ELF-1 (cell line): ENCODE data around the gene EPDR1.
"Not testable (repeated sequence)": the region's sequence is repeated elsewhere in the genome, so short reads cannot be mapped to it uniquely, and the experiment has no call there.

Experiments
- DNase-seq: peaks from one replicate; pipeline ENCODE4 v3.0.0-alpha.2; 2016; ENCODE audit warnings: low read depth, low spot score

Gene EPDR1

GRCh38 chr7:37928878-37929277 lies 8.4 kb downstream of the EPDR1 start:
- DNase-seq, result no peak

- DNase-seq, result no peak
These were observed 9.9 kb downstream of the EPDR1 start for GRCh38 chr7:37930226-37930948.

GRCh38 chr7:37932543-37932942 lies 12.1 kb downstream of the EPDR1 start:
- DNase-seq, result no peak

GRCh38 chr7:37933018-37933566 lies 12.7 kb downstream of the EPDR1 start:
- no peak for DNase-seq

- peak; percentile 43 for DNase-seq
These were observed 22.6 kb downstream of the EPDR1 start for GRCh38 chr7:37942934-37943610.

- no peak for DNase-seq
These were observed 23.7 kb downstream of the EPDR1 start for GRCh38 chr7:37943905-37944736.

- no peak for DNase-seq
These were observed 24.3 kb downstream of the EPDR1 start for GRCh38 chr7:37944737-37945054.

- no peak for DNase-seq
These were observed 24.9 kb downstream of the EPDR1 start for GRCh38 chr7:37945336-37945735.

- DNase-seq, result no peak
These were observed 26.9 kb downstream of the EPDR1 start for GRCh38 chr7:37947138-37947940.

GRCh38 chr7:37947941-37948210 lies 27.4 kb downstream of the EPDR1 start:
- DNase-seq, result no peak

GRCh38 chr7:37952240-37952639 lies 31.8 kb downstream of the EPDR1 start:
- DNase-seq, result no peak

GRCh38 chr7:37954217-37954616 lies 33.8 kb downstream of the EPDR1 start:
- DNase-seq, result not testable (repeated sequence)

GRCh38 chr7:37956791-37957190 lies 36.4 kb downstream of the EPDR1 start:
- DNase-seq, result no peak

- DNase-seq, result peak; percentile 6
These were observed 37.0 kb downstream of the EPDR1 start for GRCh38 chr7:37957221-37957970.

- no peak for DNase-seq
These were observed 40.0 kb downstream of the EPDR1 start for GRCh38 chr7:37960483-37960882.

- DNase-seq, result no peak
These were observed 40.8 kb downstream of the EPDR1 start for GRCh38 chr7:37961251-37961650.

GRCh38 chr7:37964196-37964595 lies 43.8 kb downstream of the EPDR1 start:
- DNase-seq, result no peak

- no peak for DNase-seq
These were observed 49.8 kb downstream of the EPDR1 start for GRCh38 chr7:37970211-37970610.

- no peak for DNase-seq
These were observed 51.1 kb downstream of the EPDR1 start for GRCh38 chr7:37971491-37971890.

- no peak for DNase-seq
These were observed 53.5 kb downstream of the EPDR1 start for GRCh38 chr7:37973915-37974314.

GRCh38 chr7:37974711-37975110 lies 54.3 kb downstream of the EPDR1 start:
- no peak for DNase-seq
